ENCODE results near the gene SH2D2A. TPM values are rescaled to one million over a fixed set of nuclear protein-coding genes. Genes with fewer than 3 reads are reported as not detected.

The SH2D2A gene
- total and polyA plus RNA-seq, 2 of the 4 experiments (the other 2 are of a cell fraction): not detected

GRCh38 chr1:156840186-156840897 is 23.7 kb upstream of the SH2D2A start:
- peaks cover 83% of the 10 kb centered on the region for H3K27me3 ChIP-seq (ENCODE audit: control insufficient read depth, insufficient read depth, low read length)
- H3K9me3 ChIP-seq (ENCODE audit: control insufficient read depth, insufficient read depth, low read length): no peaks in the 10 kb centered on the region; the same call in 1 of the 2 replicates
- no peak overlapping the region for H3K27ac ChIP-seq (ENCODE audit: insufficient read depth, low read length)
- H3K36me3 ChIP-seq (ENCODE audit: control insufficient read depth, insufficient read depth, low read length): no peaks in the 10 kb centered on the region
- no peak overlapping the region for H2BK15ac ChIP-seq (ENCODE audit: low read depth, low read length)
- H3K9me1 ChIP-seq (ENCODE audit: insufficient read depth, low read length): no peaks in the 10 kb centered on the region
- H4K5ac ChIP-seq (ENCODE audit: low read depth, low read length): no peak overlapping the region
- BruUV-seq (replicated peaks): no TSS peak
- in situ Hi-C loops (cut with MboI; ENCODE audit: low sequenced_read_pairs): no loop called here
- no peak for DNase-seq
- H4K8ac ChIP-seq (ENCODE audit: low read depth in 2 of 2, low read length in 2 of 2): no peak overlapping the region
- H2BK120ac ChIP-seq (ENCODE audit: low read depth, low read length): no peak overlapping the region
- H3K4me1 ChIP-seq (ENCODE audit: control insufficient read depth, insufficient read depth, low read length): no peaks in the 10 kb centered on the region; the same call in 1 of the 2 replicates
- H2BK5ac ChIP-seq (ENCODE audit: low read depth, low read length, poor library complexity, severe bottlenecking): no peak overlapping the region
- POLR2A ChIA-PET (ENCODE audit: unreplicated experiment): no interaction called here
- no peak overlapping the region for H3K56ac ChIP-seq (ENCODE audit: extremely low read depth, insufficient read depth, low read length)
- H3K18ac ChIP-seq (ENCODE audit: low read depth, low read length): no peak overlapping the region
- dilution Hi-C loops (cut with HindIII; ENCODE audit: low sequenced_read_pairs, unreplicated experiment): no loop called here
- H3K4ac ChIP-seq (ENCODE audit: low read depth, low read length): no peak overlapping the region
- H3K4me3 ChIP-seq (ENCODE audit: insufficient read depth, low read depth, low read length): no peak overlapping the region
- no peak overlapping the region for H2AK9ac ChIP-seq (replicated peaks; ENCODE audit: low read depth, low read length, poor library complexity)
- no peak for ATAC-seq (ENCODE audit: low read depth)
- H3K4me2 ChIP-seq (ENCODE audit: low read depth, low read length): no peak overlapping the region
- no peak overlapping the region for H2AFZ ChIP-seq (replicated peaks; ENCODE audit: low read length, poor library complexity)
- intact Hi-C loops (cut with micrococcal nuclease): no loop called here
- no peaks in the 10 kb centered on the region for H3K79me1 ChIP-seq (ENCODE audit: low read depth in 1 of 2, low read length in 2 of 2)
- no CpG with 5 or more reads among the region's 8 CpGs for WGBS, 2 experiments (ENCODE audit: extremely low coverage in 2 of 2, insufficient read length in 1 of 2)
- H3K14ac ChIP-seq (replicated peaks; ENCODE audit: low read depth, low read length): no peak overlapping the region
- no peak overlapping the region for H2AK5ac ChIP-seq (ENCODE audit: low read depth, low read length)
- H4K20me1 ChIP-seq (ENCODE audit: insufficient read depth, low read length): no peaks in the 10 kb centered on the region; the same call in none of the 2 replicates
- H2BK20ac ChIP-seq (ENCODE audit: low read depth, low read length): no peak overlapping the region
- CTCF ChIA-PET: interaction anchor here (1.3 kb wide), 1 partner anchor 19 kb away, joined by 4 read pairs; no protein-coding TSS in a partner anchor
- H4K91ac ChIP-seq (ENCODE audit: insufficient read depth, low read depth, low read length): no peak overlapping the region
- no peak overlapping the region for H3K23ac ChIP-seq (ENCODE audit: low read depth, low read length)
- no peak overlapping the region for H3K9ac ChIP-seq (ENCODE audit: low read depth, low read length)
- no peak for TF ChIP-seq POLR2A (IDR thresholded peaks at IDR 0.05; ENCODE audit: low read depth, low read length)
- TF ChIP-seq NFE2L2 (IDR thresholded peaks at IDR 0.05; ENCODE audit: low read depth, low read length): no peak
- TF ChIP-seq MAZ (IDR thresholded peaks at IDR 0.05; ENCODE audit: borderline replicate concordance, low read depth, low read length): no peak
- TF ChIP-seq CHD1 (IDR thresholded peaks at IDR 0.05; ENCODE audit: low read depth, low read length): no peak
- TF ChIP-seq MAFK (IDR thresholded peaks at IDR 0.05; ENCODE audit: low read depth, low read length): no peak
- no peak for TF ChIP-seq ELK1 (IDR thresholded peaks at IDR 0.05; ENCODE audit: borderline replicate concordance, low read depth, low read length)
